Mammary epithelial cell (primary cell): ENCODE data around the gene DCTN5.
"Not testable (repeated sequence)": the region's sequence is repeated elsewhere in the genome, so short reads cannot be mapped to it uniquely, and the experiment has no call there.

Experiments
- CTCF ChIP-seq, 2 donors: IDR thresholded peaks in 1 of 2; conservative IDR thresholded peaks in 1 of 2; 2 replicates each; pipeline ENCODE4 v1.5.1; 2011 to 2012; ENCODE audit warnings: inconsistent platforms in 2 of 2, low read length in 2 of 2, mild to moderate bottlenecking in 2 of 2, control low read depth in 1 of 2, low read depth in 1 of 2; ENCODE audit not compliant: insufficient read depth in 1 of 2; ENCODE audit errors: extremely low read depth in 1 of 2
- EZH2 ChIP-seq: IDR thresholded peaks from 2 replicates; pipeline ENCODE4 v1.6.1; 2012; ENCODE audit warnings: low read length, inconsistent platforms, borderline replicate concordance

GRCh38 chr16:23631874-23632273, 9.4 kb upstream of the DCTN5 start:
- not testable (repeated sequence) for TF ChIP-seq CTCF (conservative IDR thresholded peaks at IDR 0.05 in 1 of 2, IDR thresholded peaks at IDR 0.05 in 1 of 2; ENCODE audit: extremely low read depth in 1 of 2, insufficient read depth in 1 of 2, low read depth in 1 of 2, low read length in 2 of 2); EZH2
